OCI-LY3 (cell line): ENCODE results near the gene PSMA5.

ENCODE experiments used
- EZH2phosphoT487 ChIP-seq: fragments of 200-600 bp; shearing (Covaris generic); IDR thresholded peaks from 2 replicates; pipeline ENCODE4 v1.6.1; 2018; ENCODE audit warnings: antibody characterized with exemption, mixed run types, low read depth
- TF ChIP-seq, protein P1 (sequence below): fragments of 200-600, 300-600 bp; sonication (generic); IDR thresholded peaks from 2 replicates; pipeline ENCODE4 v1.5.1; 2014; ENCODE audit warnings: antibody characterized with exemption, low read length, low read depth

DNA sequence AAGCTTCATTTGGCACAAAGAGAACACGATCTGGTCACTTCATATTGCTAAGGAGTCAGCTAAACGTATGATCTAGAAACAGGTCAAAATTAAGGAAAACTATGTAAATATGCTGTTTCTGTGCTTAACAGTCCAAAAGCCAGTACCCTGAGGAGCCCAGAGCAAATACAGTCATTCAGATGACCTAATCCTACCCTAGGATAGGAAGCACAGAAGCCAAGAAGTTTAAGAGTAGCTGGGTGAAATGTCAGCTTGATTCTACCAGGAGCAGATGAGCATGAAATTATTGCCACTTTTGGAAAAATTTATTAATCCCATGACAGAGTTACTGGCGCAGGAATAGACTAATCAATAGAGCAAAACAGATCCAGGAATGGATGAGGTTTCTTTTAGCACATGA, 46.8 kb downstream of the PSMA5 start:
- TF ChIP-seq, protein P1, sequence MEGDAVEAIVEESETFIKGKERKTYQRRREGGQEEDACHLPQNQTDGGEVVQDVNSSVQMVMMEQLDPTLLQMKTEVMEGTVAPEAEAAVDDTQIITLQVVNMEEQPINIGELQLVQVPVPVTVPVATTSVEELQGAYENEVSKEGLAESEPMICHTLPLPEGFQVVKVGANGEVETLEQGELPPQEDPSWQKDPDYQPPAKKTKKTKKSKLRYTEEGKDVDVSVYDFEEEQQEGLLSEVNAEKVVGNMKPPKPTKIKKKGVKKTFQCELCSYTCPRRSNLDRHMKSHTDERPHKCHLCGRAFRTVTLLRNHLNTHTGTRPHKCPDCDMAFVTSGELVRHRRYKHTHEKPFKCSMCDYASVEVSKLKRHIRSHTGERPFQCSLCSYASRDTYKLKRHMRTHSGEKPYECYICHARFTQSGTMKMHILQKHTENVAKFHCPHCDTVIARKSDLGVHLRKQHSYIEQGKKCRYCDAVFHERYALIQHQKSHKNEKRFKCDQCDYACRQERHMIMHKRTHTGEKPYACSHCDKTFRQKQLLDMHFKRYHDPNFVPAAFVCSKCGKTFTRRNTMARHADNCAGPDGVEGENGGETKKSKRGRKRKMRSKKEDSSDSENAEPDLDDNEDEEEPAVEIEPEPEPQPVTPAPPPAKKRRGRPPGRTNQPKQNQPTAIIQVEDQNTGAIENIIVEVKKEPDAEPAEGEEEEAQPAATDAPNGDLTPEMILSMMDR, result no peak
- TF ChIP-seq EZH2phosphoT487, result no peak
